WTC11 (cell line): ENCODE measurements around the gene SLC44A1.

Source experiments
- CREM ChIP-seq: sonication (generic); formaldehyde crosslinking; IDR thresholded peaks from 2 replicates; pipeline ENCODE4 v1.8.1; 2022; ENCODE audit warnings: mild to moderate bottlenecking, missing genetic modification reagents, moderate library complexity
- CTCF ChIP-seq: fragments of 200-600 bp; IDR thresholded peaks from 2 replicates; pipeline ENCODE4 v1.8.0; 2022; ENCODE audit warnings: antibody characterized with exemption
- ESRRA ChIP-seq: sonication (generic); formaldehyde crosslinking; IDR thresholded peaks from 2 replicates; pipeline ENCODE4 v1.8.1; 2022; ENCODE audit warnings: mild to moderate bottlenecking, missing genetic modification reagents, borderline replicate concordance
- JAZF1 ChIP-seq: fragments of 250-450 bp; sonication (Bioruptor Pico); IDR thresholded peaks from 2 replicates; pipeline ENCODE4 v1.9.0; 2021; ENCODE audit warnings: moderate library complexity, mild to moderate bottlenecking, inconsistent platforms
- MXD4 ChIP-seq: fragments of 250-450 bp; sonication (Bioruptor Pico); IDR thresholded peaks from 2 replicates; pipeline ENCODE4 v1.8.0; 2021; ENCODE audit warnings: mild to moderate bottlenecking, moderate library complexity, borderline replicate concordance
- TCF7 ChIP-seq: sonication (generic); formaldehyde crosslinking; IDR thresholded peaks from 2 replicates; pipeline ENCODE4 v1.8.0; 2022; ENCODE audit warnings: mild to moderate bottlenecking, low read depth, missing genetic modification reagents, moderate library complexity
- TP53 ChIP-seq: sonication (generic); formaldehyde crosslinking; IDR thresholded peaks from 2 replicates; pipeline ENCODE4 v1.8.1; 2023; ENCODE audit warnings: mild to moderate bottlenecking, missing genetic modification reagents
- USF2 ChIP-seq: sonication (generic); formaldehyde crosslinking; IDR thresholded peaks from 2 replicates; pipeline ENCODE4 v1.8.1; 2023; ENCODE audit warnings: mild to moderate bottlenecking, missing genetic modification reagents, moderate library complexity
- ZNF423 ChIP-seq: fragments of 250-450 bp; sonication (Bioruptor Pico); IDR thresholded peaks from 2 replicates; pipeline ENCODE4 v2.1.2; 2022; ENCODE audit warnings: mild to moderate bottlenecking, moderate library complexity
- TF ChIP-seq, protein P1 (sequence below): sonication (generic); formaldehyde crosslinking; IDR thresholded peaks from 2 replicates; pipeline ENCODE4 v1.8.1; 2022; ENCODE audit warnings: low read depth, mild to moderate bottlenecking, moderate library complexity, missing genetic modification reagents, borderline replicate concordance
- TF ChIP-seq, protein P2 (sequence below): sonication (generic); formaldehyde crosslinking; conservative IDR thresholded peaks from 2 replicates; pipeline ENCODE4 v1.8.1; 2023; ENCODE audit warnings: mild to moderate bottlenecking, low read depth, missing genetic modification reagents, moderate library complexity

DNA sequence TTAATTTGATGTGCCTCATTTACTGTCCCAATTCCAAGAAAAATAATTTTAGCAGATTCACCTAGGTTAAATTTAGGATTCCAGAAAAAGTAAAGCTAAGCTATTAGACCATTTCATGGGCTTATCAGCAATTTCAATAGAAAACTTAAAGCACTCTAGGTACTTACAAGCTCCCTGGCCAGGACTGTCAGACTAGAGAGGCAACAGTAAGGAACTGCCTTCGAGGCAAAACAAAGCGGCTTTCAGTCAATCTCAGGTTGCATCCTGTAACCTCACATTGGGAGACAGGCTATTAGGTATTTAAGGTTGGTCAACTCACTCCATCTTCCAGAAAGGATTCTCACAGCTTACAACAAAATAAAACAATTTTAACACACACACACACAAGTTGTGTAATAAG lies 154.7 kb downstream of the SLC44A1 start:
- TF ChIP-seq CTCF (no peak), MXD4 (CRISPR knock-in tag) (no peak), ZNF423 (CRISPR knock-in tag) (no peak), TP53 (CRISPR knock-in tag) (no peak), TCF7 (no peak), USF2 (CRISPR knock-in tag) (no peak), JAZF1 (CRISPR knock-in tag) (no peak), CREM (CRISPR knock-in tag) (no peak), ESRRA (CRISPR knock-in tag) (no peak)
- TF ChIP-seq, protein P1, sequence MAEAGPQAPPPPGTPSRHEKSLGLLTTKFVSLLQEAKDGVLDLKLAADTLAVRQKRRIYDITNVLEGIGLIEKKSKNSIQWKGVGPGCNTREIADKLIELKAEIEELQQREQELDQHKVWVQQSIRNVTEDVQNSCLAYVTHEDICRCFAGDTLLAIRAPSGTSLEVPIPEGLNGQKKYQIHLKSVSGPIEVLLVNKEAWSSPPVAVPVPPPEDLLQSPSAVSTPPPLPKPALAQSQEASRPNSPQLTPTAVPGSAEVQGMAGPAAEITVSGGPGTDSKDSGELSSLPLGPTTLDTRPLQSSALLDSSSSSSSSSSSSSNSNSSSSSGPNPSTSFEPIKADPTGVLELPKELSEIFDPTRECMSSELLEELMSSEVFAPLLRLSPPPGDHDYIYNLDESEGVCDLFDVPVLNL (CRISPR knock-in tag), result no peak
- TF ChIP-seq, protein P2, sequence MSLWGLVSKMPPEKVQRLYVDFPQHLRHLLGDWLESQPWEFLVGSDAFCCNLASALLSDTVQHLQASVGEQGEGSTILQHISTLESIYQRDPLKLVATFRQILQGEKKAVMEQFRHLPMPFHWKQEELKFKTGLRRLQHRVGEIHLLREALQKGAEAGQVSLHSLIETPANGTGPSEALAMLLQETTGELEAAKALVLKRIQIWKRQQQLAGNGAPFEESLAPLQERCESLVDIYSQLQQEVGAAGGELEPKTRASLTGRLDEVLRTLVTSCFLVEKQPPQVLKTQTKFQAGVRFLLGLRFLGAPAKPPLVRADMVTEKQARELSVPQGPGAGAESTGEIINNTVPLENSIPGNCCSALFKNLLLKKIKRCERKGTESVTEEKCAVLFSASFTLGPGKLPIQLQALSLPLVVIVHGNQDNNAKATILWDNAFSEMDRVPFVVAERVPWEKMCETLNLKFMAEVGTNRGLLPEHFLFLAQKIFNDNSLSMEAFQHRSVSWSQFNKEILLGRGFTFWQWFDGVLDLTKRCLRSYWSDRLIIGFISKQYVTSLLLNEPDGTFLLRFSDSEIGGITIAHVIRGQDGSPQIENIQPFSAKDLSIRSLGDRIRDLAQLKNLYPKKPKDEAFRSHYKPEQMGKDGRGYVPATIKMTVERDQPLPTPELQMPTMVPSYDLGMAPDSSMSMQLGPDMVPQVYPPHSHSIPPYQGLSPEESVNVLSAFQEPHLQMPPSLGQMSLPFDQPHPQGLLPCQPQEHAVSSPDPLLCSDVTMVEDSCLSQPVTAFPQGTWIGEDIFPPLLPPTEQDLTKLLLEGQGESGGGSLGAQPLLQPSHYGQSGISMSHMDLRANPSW (CRISPR knock-in tag), result no peak
